NT2/D1 (cell line): ENCODE data around the gene ZNF273.
"Not testable (repeated sequence)": the region's sequence is repeated elsewhere in the genome, so short reads cannot be mapped to it uniquely, and the experiment has no call there.

Source experiments
- DNase-seq: peaks from one replicate; pipeline ENCODE4 v3.0.0-alpha.2; 2011; ENCODE audit warnings: low read depth, low spot score
- H3K27me3 ChIP-seq: 2 replicates; pipeline ENCODE4 v1.6.0; 2011; ENCODE audit warnings: mild to moderate bottlenecking; ENCODE audit not compliant: insufficient read length, insufficient read depth
- H3K36me3 ChIP-seq: 2 replicates; pipeline ENCODE4 v1.6.1; 2011; ENCODE audit warnings: mild to moderate bottlenecking, low read length, mixed read lengths; ENCODE audit not compliant: insufficient read depth, insufficient read length
- H3K4me1 ChIP-seq: 2 replicates; pipeline ENCODE4 v1.5.1; 2011; ENCODE audit not compliant: insufficient read depth, insufficient read length
- H3K4me3 ChIP-seq: 2 replicates; pipeline ENCODE4 v1.5.1; 2011; ENCODE audit warnings: low read depth; ENCODE audit not compliant: insufficient read length
- H3K9ac ChIP-seq: 2 replicates; pipeline ENCODE4 v1.6.0; 2011; ENCODE audit warnings: low read depth; ENCODE audit not compliant: insufficient read length
- H3K9me3 ChIP-seq: 2 replicates; pipeline ENCODE4 v1.5.1; 2011; ENCODE audit warnings: mild to moderate bottlenecking, low read length; ENCODE audit not compliant: insufficient read depth
- SUZ12 ChIP-seq: IDR thresholded peaks from 2 replicates; pipeline ENCODE4 v1.6.1; 2011; ENCODE audit not compliant: insufficient read length, insufficient read depth; ENCODE audit errors: extremely low read depth
- YY1 ChIP-seq: IDR thresholded peaks from 2 replicates; pipeline ENCODE4 v1.6.1; 2011; ENCODE audit not compliant: insufficient read length, insufficient read depth
- ZNF274 ChIP-seq: IDR thresholded peaks from 2 replicates; pipeline ENCODE4 v1.6.1; 2011; ENCODE audit warnings: mild to moderate bottlenecking, low read depth, low read length

ZNF273 gene

GRCh38 chr7:64945503-64946175, 42.6 kb downstream of the ZNF273 start:
- no peak for DNase-seq
- Histone ChIP-seq H3K36me3 (no peaks in the 10 kb centered on the region), H3K27me3 (peaks cover 37% of the 10 kb centered on the region), H3K4me3 (no peak overlapping the region), H3K4me1 (peaks cover 2% of the 10 kb centered on the region), H3K9me3 (no peaks in the 10 kb centered on the region), H3K9ac (no peak overlapping the region)
- TF ChIP-seq SUZ12, result no peak
- no peak for TF ChIP-seq ZNF274
- TF ChIP-seq YY1, result no peak

- Histone ChIP-seq H3K4me1 (peaks cover 2% of the 10 kb centered on the region), H3K9ac (peak overlapping the region; percentile 86), H3K27me3 (peaks cover 37% of the 10 kb centered on the region), H3K4me3 (peak overlapping the region; percentile 72), H3K36me3 (no peaks in the 10 kb centered on the region), H3K9me3 (no peaks in the 10 kb centered on the region)
- DNase-seq, result peak; percentile 59
- no peak for TF ChIP-seq YY1
- no peak for TF ChIP-seq SUZ12
- no peak for TF ChIP-seq ZNF274
These were observed 43.7 kb downstream of the ZNF273 start for GRCh38 chr7:64946772-64947171.

DNA sequence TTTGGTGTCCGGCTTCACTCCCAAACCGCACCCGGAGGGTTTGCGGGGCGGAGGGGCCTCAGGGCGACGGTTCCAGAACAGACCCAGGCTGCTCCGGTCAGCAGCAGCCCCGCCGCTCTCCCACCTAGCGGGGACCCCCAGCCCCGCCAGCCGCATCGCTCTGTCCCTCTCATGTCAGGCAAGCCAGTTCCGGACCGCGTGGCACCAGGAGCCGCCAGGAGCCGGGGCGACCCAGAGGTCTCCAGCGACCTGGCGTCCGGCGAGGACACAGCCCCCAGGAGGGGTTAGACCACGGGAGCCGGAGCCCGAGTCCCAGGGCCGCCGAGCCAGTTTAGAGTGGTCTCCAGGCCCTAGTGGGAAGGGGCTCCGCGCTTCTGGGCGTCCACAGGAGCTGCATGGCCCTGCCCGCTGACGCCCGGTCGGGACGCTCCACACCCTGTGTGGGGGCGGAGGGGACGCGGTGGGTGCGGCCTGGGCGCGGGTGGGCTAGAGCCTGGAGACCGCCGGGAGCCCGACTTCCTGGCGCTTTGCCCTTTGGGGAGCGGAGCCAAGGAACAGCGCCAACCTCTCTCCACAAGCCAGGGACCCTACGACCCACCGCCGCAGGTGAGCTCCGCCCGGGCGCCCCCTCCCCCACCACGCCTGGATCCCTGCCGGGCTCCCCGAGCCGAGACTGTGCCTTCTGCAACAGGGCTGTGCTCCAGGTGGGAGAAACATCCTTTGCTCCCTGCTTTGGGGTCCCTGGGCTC, 44.4 kb downstream of the ZNF273 start:
- H3K9ac ChIP-seq, result peak overlapping the region; percentile 86
- H3K27me3 ChIP-seq, result peaks cover 37% of the 10 kb centered on the region
- H3K9me3 ChIP-seq, result no peaks in the 10 kb centered on the region
- TF ChIP-seq ZNF274, result no peak
- no peak for TF ChIP-seq YY1
- no peak for TF ChIP-seq SUZ12
- DNase-seq, result no peak
- peaks cover 2% of the 10 kb centered on the region for H3K4me1 ChIP-seq
- no peaks in the 10 kb centered on the region for H3K36me3 ChIP-seq
- H3K4me3 ChIP-seq, result peak overlapping the region; percentile 72

DNA sequence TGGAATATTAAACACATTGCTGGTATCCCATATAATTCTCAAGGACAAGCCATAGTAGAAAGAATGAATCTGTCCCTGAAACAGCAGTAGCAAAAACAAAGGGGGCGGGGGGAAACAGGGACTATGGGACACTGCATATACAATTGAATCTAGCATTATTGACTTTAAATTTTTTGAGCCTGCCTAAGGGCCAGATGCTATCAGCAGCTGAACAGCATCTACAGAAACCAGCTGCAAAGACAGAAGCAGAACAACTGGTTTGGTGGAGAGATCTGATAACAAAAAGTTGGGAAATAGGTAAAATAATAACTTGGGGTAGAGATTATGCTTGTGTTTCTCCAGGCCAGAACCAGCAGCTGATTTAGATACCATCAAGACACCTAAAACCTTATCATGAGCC, 45.7 kb downstream of the ZNF273 start:
- H3K27me3 ChIP-seq, result peaks cover 37% of the 10 kb centered on the region
- DNase-seq, H3K9ac ChIP-seq, H3K4me3 ChIP-seq, H3K9me3 ChIP-seq, H3K36me3 ChIP-seq, H3K4me1 ChIP-seq: not testable (repeated sequence)

DNA sequence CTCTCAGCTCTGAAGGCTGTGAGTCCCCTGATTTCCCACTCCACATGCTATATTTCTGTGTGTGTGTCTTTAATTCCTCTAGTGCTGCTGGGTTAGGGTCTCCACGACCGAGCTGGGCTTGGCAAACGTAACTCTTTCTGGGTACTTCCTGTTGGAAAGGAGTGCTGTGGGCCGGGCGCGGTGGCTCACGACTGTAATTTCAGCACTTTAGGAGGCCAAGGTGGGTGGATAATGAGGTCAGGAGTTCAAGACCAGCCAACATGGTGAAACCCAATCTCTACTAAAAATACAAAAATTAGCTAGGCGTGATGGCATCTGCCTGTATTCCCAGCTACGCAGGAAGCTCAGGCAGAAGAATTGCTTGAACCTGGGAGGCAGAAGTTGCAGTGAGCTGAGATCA, 47.6 kb downstream of the ZNF273 start:
- not testable (repeated sequence) for H3K4me1 ChIP-seq, H3K4me3 ChIP-seq, H3K9ac ChIP-seq, DNase-seq, H3K9me3 ChIP-seq, H3K36me3 ChIP-seq
- H3K27me3 ChIP-seq, result peaks cover 33% of the 10 kb centered on the region

DNA sequence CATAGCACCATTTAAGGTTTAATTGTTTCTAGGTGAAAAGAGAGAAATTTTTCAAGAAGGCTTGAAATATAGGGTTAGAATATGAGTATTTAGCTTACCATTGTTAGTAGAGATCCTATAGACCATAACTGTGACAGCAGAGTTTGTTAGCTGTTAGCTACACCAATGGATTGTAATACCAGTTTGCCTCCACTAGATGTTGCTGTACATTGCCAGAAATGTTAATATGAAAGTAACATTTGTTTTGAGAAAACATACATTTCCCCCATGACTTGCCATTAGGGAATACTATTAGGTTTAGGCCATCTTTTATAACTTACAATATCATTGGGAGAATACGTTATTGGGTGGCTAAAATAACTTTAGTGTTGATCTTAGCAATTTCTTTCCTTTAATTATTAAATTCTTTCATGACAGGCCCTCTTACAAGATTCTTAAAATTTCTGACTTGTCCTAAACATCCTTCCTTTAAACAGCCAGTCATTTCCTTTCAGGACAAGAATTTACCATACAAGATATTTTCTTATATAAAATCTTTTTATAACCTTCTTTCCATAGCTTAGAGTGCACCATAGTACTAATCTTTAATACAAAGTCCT, 48.3 kb downstream of the ZNF273 start:
- DNase-seq, result no peak
- TF ChIP-seq SUZ12 (no peak), ZNF274 (no peak), YY1 (no peak)
- Histone ChIP-seq H3K9me3 (no peaks in the 10 kb centered on the region), H3K9ac (no peak overlapping the region), H3K4me1 (no peaks in the 10 kb centered on the region), H3K4me3 (no peak overlapping the region), H3K36me3 (no peaks in the 10 kb centered on the region), H3K27me3 (peaks cover 26% of the 10 kb centered on the region)

DNA sequence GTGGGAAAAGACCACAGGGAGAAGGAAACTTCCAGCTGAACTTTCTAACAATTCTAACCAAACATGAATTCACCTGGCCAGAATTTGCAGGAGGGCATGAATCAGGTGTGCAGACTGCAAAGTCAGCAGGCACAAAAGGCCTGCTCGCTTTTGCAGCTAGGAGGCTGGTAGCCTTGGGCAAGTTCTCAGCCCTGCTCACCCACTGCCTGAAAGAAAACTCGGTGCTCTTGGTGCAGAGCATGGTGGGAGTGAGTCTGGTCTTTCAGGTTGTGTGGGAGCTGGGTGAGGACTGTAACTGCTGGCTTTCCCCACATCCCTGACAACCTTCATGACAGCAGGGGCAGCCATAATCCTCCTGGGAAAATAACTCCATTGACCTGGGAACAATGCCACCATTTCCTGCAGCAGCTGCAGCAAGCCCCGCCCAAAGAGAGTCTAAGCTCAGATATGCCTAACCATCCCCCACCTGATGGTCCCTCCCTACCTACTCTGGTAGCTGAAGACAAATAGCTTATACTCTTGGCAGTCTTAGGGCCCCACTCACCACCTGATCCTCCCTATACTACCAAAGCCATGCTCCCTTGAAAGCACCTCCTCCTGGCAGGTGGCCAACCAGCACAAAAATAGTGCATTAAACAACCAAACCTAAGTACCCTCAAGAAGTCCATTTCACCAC, 56.1 kb downstream of the ZNF273 start:
- DNase-seq, result peak; percentile 97

More for the DNA sequence above, 56.1 kb downstream of the ZNF273 start:
- Histone ChIP-seq H3K9ac (no peak overlapping the region), H3K9me3 (no peaks in the 10 kb centered on the region; the same call in 1 of the 2 replicates), H3K4me1 (no peaks in the 10 kb centered on the region), H3K36me3 (no peaks in the 10 kb centered on the region), H3K27me3 (no peaks in the 10 kb centered on the region), H3K4me3 (no peak overlapping the region)
- TF ChIP-seq ZNF274 (no peak), YY1 (no peak), SUZ12 (no peak)
